HCT116 (cell line): ENCODE results near the gene CTNNA2. TPM values are rescaled to one million over a fixed set of nuclear protein-coding genes. Genes with fewer than 3 reads are reported as not detected.

ENCODE experiments used
- ATAC-seq: fragments of 200-7000 bp; cut with Tn5 transposase; 2 replicates; pipeline ENCODE4 v1.9.1; 2020; ENCODE audit warnings: mild to moderate bottlenecking, moderate library complexity
- BruUV-seq: library from RNA; stranded (reverse); fragments of 400-500 nt; replicated peaks from 2 replicates; lab custom pipeline; 2021; lab: Mats Ljungman, UMichigan
- CTCF ChIA-PET: fragments of 300-600 bp; sonication (Branson Sonifier 250); formaldehyde crosslinking; loops from one replicate; lab custom pipeline; 2021; ENCODE audit warnings: antibody characterized with exemption; lab: Charles Lee
- POLR2A ChIA-PET: fragments of 300-600, 350-600 bp; sonication (Branson Sonifier 250); formaldehyde crosslinking; loops from one replicate; lab custom pipeline; 2021; ENCODE audit warnings: antibody characterized with exemption; lab: Charles Lee
- RAD21 ChIA-PET, 2 experiments: fragments of 300-600 bp; sonication (Branson Sonifier 250); formaldehyde crosslinking; loops; one replicate each; lab custom pipeline; 2023; ENCODE audit warnings: low total read pairs in 2 of 2; ENCODE audit not compliant: uncharacterized antibody in 2 of 2, unreplicated experiment in 2 of 2, low non-redundant PET in 1 of 2; lab: Charles Lee
- DNase-seq: peaks from one replicate; pipeline ENCODE4 v3.0.0-alpha.2; 2010; ENCODE audit warnings: low read depth, low spot score
- H2AFZ ChIP-seq: fragments of 200-600 bp; shearing (Covaris generic), sonication (generic); 2 replicates; pipeline ENCODE4 v1.6.1; 2017; ENCODE audit warnings: low read depth, mixed run types, mixed read lengths, antibody characterized with exemption, low read length; ENCODE audit not compliant: poor library complexity, severe bottlenecking
- H3K27ac ChIP-seq: 2 replicates; pipeline ENCODE4 v1.5.1; 2012; ENCODE audit warnings: low read depth, low read length
- H3K27me3 ChIP-seq: fragments of 200-600 bp; sonication (generic); 2 replicates; pipeline ENCODE4 v1.6.1; 2016; ENCODE audit warnings: mixed run types, low read length, mixed read lengths; ENCODE audit not compliant: insufficient read depth
- H3K36me3 ChIP-seq, 2 experiments: fragments of 200-500 bp in 1 of 2; fragments of 200-600 bp in 1 of 2; sonication (Bioruptor generic) in 1 of 2; sonication (generic) in 1 of 2; 2 replicates each; pipeline versions ENCODE4 v1.5.1 to v1.6.1; 2014 to 2016; ENCODE audit warnings: low read length in 2 of 2, inconsistent platforms in 1 of 2, mixed read lengths in 1 of 2, mixed run types in 1 of 2; ENCODE audit not compliant: insufficient read depth in 2 of 2, control insufficient read depth in 1 of 2
- H3K4me1 ChIP-seq, 2 experiments: fragments of 200-600 bp in 1 of 2; sonication (generic) in 1 of 2; 2 replicates each; pipeline versions ENCODE4 v1.5.1 to v1.6.1; 2012 to 2017; ENCODE audit warnings: low read length in 2 of 2, inconsistent platforms in 1 of 2, mild to moderate bottlenecking in 1 of 2, mixed read lengths in 1 of 2, mixed run types in 1 of 2, moderate library complexity in 1 of 2; ENCODE audit not compliant: insufficient read depth in 2 of 2, control insufficient read depth in 1 of 2
- H3K4me2 ChIP-seq: fragments of 200-600 bp; sonication (generic); 2 replicates; pipeline ENCODE4 v1.6.1; 2017; ENCODE audit warnings: mixed run types, low read length, mixed read lengths
- H3K4me3 ChIP-seq, 2 experiments: fragments of 200-600 bp in 1 of 2; sonication (generic) in 1 of 2; replicated peaks in 1 of 2; 2 replicates each; pipeline ENCODE4 v1.5.1; 2011 to 2016; ENCODE audit warnings: low read length in 2 of 2, control low read depth in 1 of 2, low read depth in 1 of 2, mild to moderate bottlenecking in 1 of 2, mixed read lengths in 1 of 2, mixed run types in 1 of 2
- H3K79me2 ChIP-seq: fragments of 200-600 bp; sonication (generic); 2 replicates; pipeline ENCODE4 v1.6.1; 2017; ENCODE audit warnings: mild to moderate bottlenecking, mixed run types, low read length, moderate library complexity, mixed read lengths; ENCODE audit not compliant: insufficient read depth
- H3K9ac ChIP-seq: fragments of 200-600 bp; sonication (generic); 2 replicates; pipeline ENCODE4 v1.6.1; 2016; ENCODE audit warnings: low read length, mixed read lengths
- H3K9me2 ChIP-seq: fragments of 200-600 bp; sonication (generic), shearing (Covaris generic); 2 replicates; pipeline ENCODE4 v1.6.1; 2017; ENCODE audit warnings: mixed run types, mild to moderate bottlenecking, moderate library complexity; ENCODE audit not compliant: insufficient read depth
- H3K9me3 ChIP-seq, 2 experiments: fragments of 200-500 bp in 1 of 2; fragments of 200-600 bp in 1 of 2; sonication (Bioruptor generic) in 1 of 2; sonication (generic) in 1 of 2; 2 replicates each; pipeline ENCODE4 v1.6.1; 2014 to 2017; ENCODE audit warnings: low read length in 2 of 2, mixed read lengths in 2 of 2, inconsistent platforms in 1 of 2, low read depth in 1 of 2, mild to moderate bottlenecking in 1 of 2, mixed run types in 1 of 2, moderate library complexity in 1 of 2; ENCODE audit not compliant: control insufficient read depth in 1 of 2, insufficient read depth in 1 of 2
- H4K20me1 ChIP-seq: fragments of 200-600 bp; sonication (generic), shearing (Covaris generic); 2 replicates; pipeline ENCODE4 v1.6.1; 2017; ENCODE audit warnings: mixed run types, mild to moderate bottlenecking, moderate library complexity; ENCODE audit not compliant: insufficient read depth
- CBX3 ChIP-seq: IDR thresholded peaks from 2 replicates; pipeline ENCODE4 v1.6.1; 2012; ENCODE audit warnings: low read depth
- EGR1 ChIP-seq: IDR thresholded peaks from 2 replicates; pipeline ENCODE4 v1.6.1; 2012; ENCODE audit warnings: low read depth
- POLR2A ChIP-seq: IDR thresholded peaks from 2 replicates; pipeline ENCODE4 v1.7.0; 2011; ENCODE audit warnings: borderline replicate concordance; ENCODE audit not compliant: insufficient read depth, insufficient read length; ENCODE audit errors: extremely low read depth
- SP1 ChIP-seq: IDR thresholded peaks from 2 replicates; pipeline ENCODE4 v1.6.1; 2012; ENCODE audit warnings: low read depth
- ZBTB33 ChIP-seq: IDR thresholded peaks from 2 replicates; pipeline ENCODE4 v1.6.1; 2011; ENCODE audit warnings: mild to moderate bottlenecking, low read length, moderate library complexity; ENCODE audit not compliant: insufficient replicate concordance; ENCODE audit errors: extremely low read depth
- ZFX ChIP-seq: fragments of 450-650 bp; IDR thresholded peaks from 2 replicates; pipeline ENCODE4 v1.6.1; 2017
- intact Hi-C: fragments of 100-400 bp; cut with micrococcal nuclease; formaldehyde crosslinking; loops from 2 replicates; pipeline ENCODE4 v1.10.0; 2022
- total RNA-seq: library from RNA; stranded (reverse); gene quantifications from one replicate; pipeline ENCODE4 v1.2.1, GENCODE V29; 2021; ENCODE audit not compliant: unreplicated experiment

Gene CTNNA2
- total RNA-seq, 1 experiment from 2014 or later = not detected

GRCh38 chr2:80361904-80362303 is 849.1 kb downstream of the CTNNA2 start:
- BruUV-seq = no TSS peak
- Histone ChIP-seq H3K4me1 (no peaks in the 10 kb centered on the region), H3K4me2 (no peak overlapping the region), H3K9ac (no peak overlapping the region), H3K27ac (no peak overlapping the region), H3K36me3 (no peaks in the 10 kb centered on the region), H3K4me3 (no peak overlapping the region), H3K9me2 (no peaks in the 10 kb centered on the region), H3K79me2 (no peaks in the 10 kb centered on the region), H3K9me3 (peaks cover 8 to 24% of the 10 kb centered on the region in 2 experiments; a peak in 3 of 4 replicates), H3K27me3 (no peaks in the 10 kb centered on the region), H4K20me1 (no peaks in the 10 kb centered on the region), H2AFZ (no peak overlapping the region)
- ChIA-PET RAD21 (no interaction called here), CTCF (no interaction called here), POLR2A (no interaction called here)
- TF ChIP-seq ZFX (no peak), CBX3 (no peak), EGR1 (no peak)
- DNase-seq (no peak), ATAC-seq (no peak)
- intact Hi-C loops = no loop called here

DNA sequence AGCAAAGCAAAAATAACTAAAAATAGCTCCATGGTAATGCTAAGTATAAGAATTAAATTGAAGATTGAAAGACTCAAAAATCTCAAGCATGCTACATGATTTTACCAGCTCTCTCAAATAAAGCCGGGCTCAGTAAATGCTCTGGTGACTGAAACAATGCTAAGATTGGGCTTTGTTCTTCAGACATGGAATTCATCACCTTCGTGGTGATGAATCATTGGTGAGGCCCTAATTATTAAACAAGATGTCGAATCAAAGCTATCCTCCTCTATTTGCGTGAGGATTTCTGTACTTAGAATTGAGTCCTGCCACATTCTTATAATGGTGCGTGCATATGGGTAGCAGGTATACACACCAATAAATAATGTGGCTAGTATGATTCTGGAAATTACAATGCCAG is 850.5 kb downstream of the CTNNA2 start:
- no TSS peak for BruUV-seq
- H3K4me3 ChIP-seq = no peak overlapping the region
- no peaks in the 10 kb centered on the region for H3K79me2 ChIP-seq
- RAD21 ChIA-PET = no interaction called here
- no peak for DNase-seq
- TF ChIP-seq POLR2A (no peak), CBX3 (no peak), ZBTB33 (no peak), SP1 (no peak)
- intact Hi-C loops = no loop called here
- CTCF ChIA-PET = no interaction called here
- H3K4me2 ChIP-seq = no peak overlapping the region
- H3K4me1 ChIP-seq = no peaks in the 10 kb centered on the region
- POLR2A ChIA-PET = no interaction called here
- H3K9me2 ChIP-seq = no peaks in the 10 kb centered on the region
- no peaks in the 10 kb centered on the region for H3K27me3 ChIP-seq
- no peak for ATAC-seq
- H4K20me1 ChIP-seq = no peaks in the 10 kb centered on the region
- no peak overlapping the region for H2AFZ ChIP-seq
- no peaks in the 10 kb centered on the region for H3K36me3 ChIP-seq
- peaks cover 8 to 18% of the 10 kb centered on the region in 2 experiments; a peak in 3 of 4 replicates for H3K9me3 ChIP-seq
- no peak overlapping the region for H3K27ac ChIP-seq
- no peak overlapping the region for H3K9ac ChIP-seq
